Kidney (tissue), 14 donors: Measurements from ENCODE around the gene CYB5R3. TPM values are rescaled to one million over a fixed set of nuclear protein-coding genes. Genes with fewer than 3 reads are reported as not detected.
"Not testable (repeated sequence)": the region's sequence is repeated elsewhere in the genome, so short reads cannot be mapped to it uniquely, and the experiment has no call there.

ENCODE experiments used
- DNase-seq, 5 donors: peaks; one replicate each; pipeline ENCODE4 v3.0.0-alpha.2; 2013 to 2020
- FAIRE-seq: peaks from 2 replicates; lab custom pipeline; 2012; peaks lifted over from hg19 to GRCh38; lab: Jason Lieb, UNC
- H3K27ac ChIP-seq, 2 donors: one replicate each; pipeline ENCODE4 v1.7.0; 2013; ENCODE audit warnings: low read depth in 2 of 2, low read length in 2 of 2, inconsistent platforms in 1 of 2
- H3K27me3 ChIP-seq: one replicate; pipeline ENCODE4 v1.7.1; 2013; ENCODE audit warnings: low read length, inconsistent platforms; ENCODE audit not compliant: control insufficient read depth, insufficient read depth
- H3K36me3 ChIP-seq, 3 donors: one replicate each; pipeline versions ENCODE4 v1.7.0 to v1.7.1; 2013; ENCODE audit warnings: low read length in 3 of 3, control low read depth in 1 of 3, inconsistent platforms in 1 of 3; ENCODE audit not compliant: insufficient read depth in 3 of 3, control insufficient read depth in 2 of 3
- H3K4me1 ChIP-seq, 3 donors: one replicate each; pipeline versions ENCODE4 v1.7.0 to v1.7.1; 2013; ENCODE audit warnings: low read length in 3 of 3, inconsistent platforms in 1 of 3, low read depth in 1 of 3; ENCODE audit not compliant: control insufficient read depth in 2 of 3, insufficient read depth in 2 of 3
- H3K4me3 ChIP-seq, 3 donors: one replicate each; pipeline versions ENCODE4 v1.7.0 to v1.8.1; 2013; ENCODE audit warnings: low read length in 3 of 3, control low read depth in 1 of 3, inconsistent platforms in 1 of 3
- H3K9ac ChIP-seq, 3 donors: one replicate each; pipeline versions ENCODE4 v1.7.0 to v1.7.1; 2013; ENCODE audit warnings: low read length in 3 of 3, control low read depth in 1 of 3, inconsistent platforms in 1 of 3
- H3K9me3 ChIP-seq, 3 donors: one replicate each; pipeline versions ENCODE4 v1.7.0 to v1.7.1; 2013; ENCODE audit warnings: low read length in 3 of 3, control low read depth in 1 of 3, inconsistent platforms in 1 of 3; ENCODE audit not compliant: control insufficient read depth in 2 of 3, insufficient read depth in 1 of 3
- CTCF ChIP-seq: IDR thresholded peaks from 3 replicates; pipeline ENCODE4 v1.5.1; 2012; ENCODE audit warnings: mild to moderate bottlenecking, moderate library complexity, borderline replicate concordance; ENCODE audit not compliant: insufficient read depth; ENCODE audit errors: extremely low read depth
- intact Hi-C: fragments of 100-400 bp; cut with DNase I; formaldehyde crosslinking; loops from one replicate; pipeline ENCODE4 v1.11.1; 2022
- polyA plus RNA-seq: library from polyadenylated mRNA; stranded (reverse); fragments of 350-450 nt; fragmentation: Illumina TruSeq; extraction: RNeasy Lipid Tissue Mini Kit (QIAGEN cat#74804); gene quantifications from one replicate; pipeline ENCODE4 v1.2.3, GENCODE V29; 2014; ENCODE audit warnings: low read depth, low replicate concordance; ENCODE audit not compliant: insufficient read depth
- total RNA-seq: library from RNA; stranded (reverse); fragmentation: NEBNext Ultra II Directional; extraction: Animal tissue kit (Norgen Biotek cat#: 25700); gene quantifications from one replicate; pipeline ENCODE4 v1.2.1, GENCODE V29; 2021
- donor health status: control.
- donor health status: control.
- donor health status: control.
- donor health status: control.
- donor health status: control.
- donor health status: DM: yes; HTN: yes; CAD: no.
- donor health status: Normal renal cell carcinoma (clear cell type).

Gene CYB5R3
- total and polyA plus RNA-seq, 2 donors from 2014 or later: 287 to 426 TPM

- intact Hi-C loops: no loop called here
- no peaks in the 10 kb centered on the region for H3K27me3 ChIP-seq
- H3K36me3 ChIP-seq: peaks cover 0 to under 1% (median 0%) of the 10 kb centered on the region in 3 donors
- FAIRE-seq (no peak), DNase-seq (peak in 1 of 5 donors; percentile 54)
- no peak overlapping the region for H3K9ac ChIP-seq
- no peaks in the 10 kb centered on the region for H3K9me3 ChIP-seq
- no peak overlapping the region for H3K4me3 ChIP-seq
- H3K27ac ChIP-seq: no peak overlapping the region
- H3K4me1 ChIP-seq: no peaks in the 10 kb centered on the region
- no peak for TF ChIP-seq CTCF
These were observed 71.5 kb downstream of the CYB5R3 start for GRCh38 chr22:42577623-42578240.

- H3K27ac ChIP-seq, H3K27me3 ChIP-seq, H3K4me1 ChIP-seq, H3K4me3 ChIP-seq, DNase-seq, intact Hi-C loops, H3K9me3 ChIP-seq, H3K9ac ChIP-seq, FAIRE-seq, H3K36me3 ChIP-seq: not testable (repeated sequence)
These were observed 72.1 kb downstream of the CYB5R3 start for GRCh38 chr22:42577141-42577540.

- H3K36me3 ChIP-seq, H3K27ac ChIP-seq, H3K27me3 ChIP-seq, FAIRE-seq, H3K9me3 ChIP-seq, H3K4me1 ChIP-seq, intact Hi-C loops, H3K4me3 ChIP-seq, H3K9ac ChIP-seq: not testable (repeated sequence)
- DNase-seq: peak in 1 of 5 donors; percentile 8
These were observed 73.1 kb downstream of the CYB5R3 start for GRCh38 chr22:42575996-42576574.

- FAIRE-seq: not testable (repeated sequence)
- peak in 1 of 5 donors; percentile 32 for DNase-seq
These were observed 74.7 kb downstream of the CYB5R3 start for GRCh38 chr22:42574468-42574867.

GRCh38 chr22:42574046-42574445 lies 75.1 kb downstream of the CYB5R3 start:
- not testable (repeated sequence) for H3K36me3 ChIP-seq, DNase-seq

More at GRCh38 chr22:42574468-42574867, 74.7 kb downstream of the CYB5R3 start:
- H3K4me1 ChIP-seq, H3K27ac ChIP-seq, H3K27me3 ChIP-seq, H3K9ac ChIP-seq, H3K9me3 ChIP-seq, H3K4me3 ChIP-seq, H3K36me3 ChIP-seq, intact Hi-C loops: not testable (repeated sequence)

GRCh38 chr22:42571068-42571467 lies 78.1 kb downstream of the CYB5R3 start:
- FAIRE-seq: not testable (repeated sequence)

More at GRCh38 chr22:42574046-42574445, 75.1 kb downstream of the CYB5R3 start:
- H3K9me3 ChIP-seq, H3K27ac ChIP-seq, H3K27me3 ChIP-seq, H3K9ac ChIP-seq, FAIRE-seq, H3K4me3 ChIP-seq, H3K4me1 ChIP-seq, intact Hi-C loops: not testable (repeated sequence)

GRCh38 chr22:42570580-42570979 lies 78.6 kb downstream of the CYB5R3 start:
- H3K27me3 ChIP-seq, H3K4me1 ChIP-seq, DNase-seq, intact Hi-C loops, FAIRE-seq, H3K36me3 ChIP-seq, H3K9ac ChIP-seq, H3K4me3 ChIP-seq, H3K27ac ChIP-seq, H3K9me3 ChIP-seq: not testable (repeated sequence)

More at GRCh38 chr22:42571068-42571467, 78.1 kb downstream of the CYB5R3 start:
- intact Hi-C loops, H3K4me3 ChIP-seq, DNase-seq, H3K27me3 ChIP-seq, H3K27ac ChIP-seq, H3K4me1 ChIP-seq, H3K36me3 ChIP-seq, H3K9me3 ChIP-seq, H3K9ac ChIP-seq: not testable (repeated sequence)
